HepG2 (cell line): ENCODE results near the gene SCYGR8. TPM values are rescaled to one million over a fixed set of nuclear protein-coding genes. Genes with fewer than 3 reads are reported as not detected.

Source experiments
- GMEB1 ChIP-seq: sonication (generic); formaldehyde crosslinking; IDR thresholded peaks from 2 replicates; pipeline ENCODE4 v1.5.1; 2020; ENCODE audit warnings: missing genetic modification reagents, mild to moderate bottlenecking, borderline replicate concordance
- HMGXB3 ChIP-seq: sonication (generic); formaldehyde crosslinking; IDR thresholded peaks from 2 replicates; pipeline ENCODE4 v1.4.0; 2020; ENCODE audit warnings: missing genetic modification reagents, borderline replicate concordance
- HOXA5 ChIP-seq: sonication (generic); formaldehyde crosslinking; IDR thresholded peaks from 2 replicates; pipeline ENCODE4 v1.4.0; 2020; ENCODE audit warnings: missing genetic modification reagents
- ISL2 ChIP-seq: sonication (generic); formaldehyde crosslinking; IDR thresholded peaks from 2 replicates; pipeline ENCODE4 v1.5.0; 2020; ENCODE audit warnings: missing genetic modification reagents
- MXD4 ChIP-seq: IDR thresholded peaks from 2 replicates; pipeline ENCODE4 v1.6.1; 2016; ENCODE audit warnings: mild to moderate bottlenecking, missing biosample characterization, missing genetic modification reagents
- PPARG ChIP-seq: conservative IDR thresholded peaks from 2 replicates; pipeline ENCODE4 v1.6.1; 2016; ENCODE audit warnings: missing biosample characterization, missing genetic modification reagents
- RAD21 ChIP-seq: fragments of 450-650 bp; formaldehyde crosslinking; IDR thresholded peaks from 2 replicates; pipeline ENCODE4 v1.5.0; 2020; ENCODE audit warnings: mild to moderate bottlenecking
- SALL2 ChIP-seq: sonication (generic); formaldehyde crosslinking; IDR thresholded peaks from 2 replicates; pipeline ENCODE4 v1.8.1; 2023; ENCODE audit warnings: mild to moderate bottlenecking, missing genetic modification reagents, inconsistent platforms
- SMC3 ChIP-seq: IDR thresholded peaks from 2 replicates; pipeline ENCODE4 v1.6.1; 2011; ENCODE audit warnings: low read length, improper control_type of control experiment
- ZBTB21 ChIP-seq: sonication (generic); formaldehyde crosslinking; IDR thresholded peaks from 2 replicates; pipeline ENCODE4 v1.4.0; 2020; ENCODE audit warnings: missing genetic modification reagents
- ZMAT3 ChIP-seq: sonication (generic); formaldehyde crosslinking; conservative IDR thresholded peaks from 2 replicates; pipeline ENCODE4 v1.7.0; 2021; ENCODE audit warnings: missing genetic modification reagents
- ZNF207 ChIP-seq: fragments of 450-650 bp; IDR thresholded peaks from 2 replicates; pipeline ENCODE4 v1.6.1; 2016; ENCODE audit warnings: antibody characterized with exemption, borderline replicate concordance
- ZNF629 ChIP-seq: sonication (generic); formaldehyde crosslinking; conservative IDR thresholded peaks from 2 replicates; pipeline ENCODE4 v1.5.0; 2020; ENCODE audit warnings: missing genetic modification reagents
- polyA plus RNA-seq, 8 experiments: library from polyadenylated mRNA; depleted of rRNA in 3 of 8; stranded (reverse) in 7 of 8; unstranded in 1 of 8; fragments of >200 nt; fragmentation: Illumina TruSeq in 4 of 8; extraction: Trizol in 4 of 8; gene quantifications; 2 replicates each; pipeline versions ENCODE4 v1.2.1 to v1.2.3, GENCODE V29; 2011 to 2016; ENCODE audit warnings: low read depth in 4 of 8, missing spikeins in 1 of 8, mixed read lengths in 1 of 8; ENCODE audit not compliant: insufficient read depth in 1 of 8
- total RNA-seq, 5 experiments: library from RNA; depleted of rRNA; stranded (reverse); fragments of >200 nt; fragmentation: Illumina TruSeq; extraction: Trizol; gene quantifications; 2 replicates each; pipeline ENCODE4 v1.2.3, GENCODE V29; 2016; ENCODE audit warnings: low read depth in 1 of 5
- TF ChIP-seq, protein P1 (sequence below): sonication (generic); formaldehyde crosslinking; IDR thresholded peaks from 2 replicates; pipeline ENCODE4 v1.5.1; 2020; ENCODE audit warnings: missing genetic modification reagents, mild to moderate bottlenecking, borderline replicate concordance
- TF ChIP-seq, protein P2 (sequence below): sonication (generic); formaldehyde crosslinking; IDR thresholded peaks from 2 replicates; pipeline ENCODE4 v1.5.1; 2020; ENCODE audit warnings: mild to moderate bottlenecking, moderate library complexity, missing genetic modification reagents
- TF ChIP-seq, protein P3 (sequence below): sonication (generic); formaldehyde crosslinking; IDR thresholded peaks from 2 replicates; pipeline ENCODE4 v1.5.0; 2020; ENCODE audit warnings: mild to moderate bottlenecking, missing genetic modification reagents

The SCYGR8 gene
- total and polyA plus RNA-seq, 2 of the 13 experiments (the other 11 are each of a cell fraction or from before 2014, with no cell fraction given) = not detected

DNA sequence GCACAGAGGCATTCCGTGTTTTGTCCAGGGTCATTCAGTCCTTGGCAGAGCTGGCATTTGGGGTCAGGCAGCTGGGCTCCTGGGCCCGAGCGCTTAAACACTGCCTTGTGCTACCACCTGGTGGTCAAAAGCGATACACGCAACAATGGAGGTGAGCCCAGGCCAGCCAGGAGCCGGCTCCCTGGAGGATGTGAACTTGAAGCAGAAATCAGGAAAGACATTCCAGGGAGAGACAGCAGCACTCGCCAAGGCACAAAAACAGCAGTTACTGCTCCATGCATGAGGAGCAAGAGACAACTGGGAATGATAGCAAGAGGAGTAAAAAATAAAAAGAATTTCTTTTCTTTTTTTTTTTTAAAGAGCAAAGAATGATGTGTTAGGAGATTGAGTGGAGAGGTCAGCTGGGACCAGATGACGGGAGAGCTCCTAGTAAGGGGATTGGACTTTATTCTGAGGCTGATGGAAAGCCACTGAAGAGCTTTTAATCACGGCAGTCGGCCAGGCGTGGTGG is 20.7 kb downstream of the SCYGR8 start (continued):
- no peak for TF ChIP-seq SALL2
- TF ChIP-seq ZNF207 = no peak
- peak; percentile 98 for TF ChIP-seq RAD21 (CRISPR knock-in tag)
- 0 out of 2 replicates have a peak, but pooled peaks have one; percentile 19 for TF ChIP-seq ZNF629
- TF ChIP-seq ZMAT3 = no peak
- peak; percentile 52; the same call in 1 of the 2 replicates for TF ChIP-seq HOXA5 (CRISPR knock-in tag)
- TF ChIP-seq SMC3 = peak; percentile 97
- TF ChIP-seq, protein P1, sequence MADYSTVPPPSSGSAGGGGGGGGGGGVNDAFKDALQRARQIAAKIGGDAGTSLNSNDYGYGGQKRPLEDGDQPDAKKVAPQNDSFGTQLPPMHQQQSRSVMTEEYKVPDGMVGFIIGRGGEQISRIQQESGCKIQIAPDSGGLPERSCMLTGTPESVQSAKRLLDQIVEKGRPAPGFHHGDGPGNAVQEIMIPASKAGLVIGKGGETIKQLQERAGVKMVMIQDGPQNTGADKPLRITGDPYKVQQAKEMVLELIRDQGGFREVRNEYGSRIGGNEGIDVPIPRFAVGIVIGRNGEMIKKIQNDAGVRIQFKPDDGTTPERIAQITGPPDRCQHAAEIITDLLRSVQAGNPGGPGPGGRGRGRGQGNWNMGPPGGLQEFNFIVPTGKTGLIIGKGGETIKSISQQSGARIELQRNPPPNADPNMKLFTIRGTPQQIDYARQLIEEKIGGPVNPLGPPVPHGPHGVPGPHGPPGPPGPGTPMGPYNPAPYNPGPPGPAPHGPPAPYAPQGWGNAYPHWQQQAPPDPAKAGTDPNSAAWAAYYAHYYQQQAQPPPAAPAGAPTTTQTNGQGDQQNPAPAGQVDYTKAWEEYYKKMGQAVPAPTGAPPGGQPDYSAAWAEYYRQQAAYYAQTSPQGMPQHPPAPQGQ (CRISPR knock-in tag) = no peak
- TF ChIP-seq, protein P2, sequence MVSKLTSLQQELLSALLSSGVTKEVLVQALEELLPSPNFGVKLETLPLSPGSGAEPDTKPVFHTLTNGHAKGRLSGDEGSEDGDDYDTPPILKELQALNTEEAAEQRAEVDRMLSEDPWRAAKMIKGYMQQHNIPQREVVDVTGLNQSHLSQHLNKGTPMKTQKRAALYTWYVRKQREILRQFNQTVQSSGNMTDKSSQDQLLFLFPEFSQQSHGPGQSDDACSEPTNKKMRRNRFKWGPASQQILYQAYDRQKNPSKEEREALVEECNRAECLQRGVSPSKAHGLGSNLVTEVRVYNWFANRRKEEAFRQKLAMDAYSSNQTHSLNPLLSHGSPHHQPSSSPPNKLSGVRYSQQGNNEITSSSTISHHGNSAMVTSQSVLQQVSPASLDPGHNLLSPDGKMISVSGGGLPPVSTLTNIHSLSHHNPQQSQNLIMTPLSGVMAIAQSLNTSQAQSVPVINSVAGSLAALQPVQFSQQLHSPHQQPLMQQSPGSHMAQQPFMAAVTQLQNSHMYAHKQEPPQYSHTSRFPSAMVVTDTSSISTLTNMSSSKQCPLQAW (CRISPR knock-in tag) = no peak
- TF ChIP-seq, protein P3, sequence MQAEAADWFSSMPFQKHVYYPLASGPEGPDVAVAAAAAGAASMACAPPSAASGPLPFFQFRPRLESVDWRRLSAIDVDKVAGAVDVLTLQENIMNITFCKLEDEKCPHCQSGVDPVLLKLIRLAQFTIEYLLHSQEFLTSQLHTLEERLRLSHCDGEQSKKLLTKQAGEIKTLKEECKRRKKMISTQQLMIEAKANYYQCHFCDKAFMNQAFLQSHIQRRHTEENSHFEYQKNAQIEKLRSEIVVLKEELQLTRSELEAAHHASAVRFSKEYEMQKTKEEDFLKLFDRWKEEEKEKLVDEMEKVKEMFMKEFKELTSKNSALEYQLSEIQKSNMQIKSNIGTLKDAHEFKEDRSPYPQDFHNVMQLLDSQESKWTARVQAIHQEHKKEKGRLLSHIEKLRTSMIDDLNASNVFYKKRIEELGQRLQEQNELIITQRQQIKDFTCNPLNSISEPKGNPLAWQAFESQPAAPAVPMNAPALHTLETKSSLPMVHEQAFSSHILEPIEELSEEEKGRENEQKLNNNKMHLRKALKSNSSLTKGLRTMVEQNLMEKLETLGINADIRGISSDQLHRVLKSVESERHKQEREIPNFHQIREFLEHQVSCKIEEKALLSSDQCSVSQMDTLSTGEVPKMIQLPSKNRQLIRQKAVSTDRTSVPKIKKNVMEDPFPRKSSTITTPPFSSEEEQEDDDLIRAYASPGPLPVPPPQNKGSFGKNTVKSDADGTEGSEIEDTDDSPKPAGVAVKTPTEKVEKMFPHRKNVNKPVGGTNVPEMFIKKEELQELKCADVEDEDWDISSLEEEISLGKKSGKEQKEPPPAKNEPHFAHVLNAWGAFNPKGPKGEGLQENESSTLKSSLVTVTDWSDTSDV (CRISPR knock-in tag) = no peak
- peak; percentile 62; the same call in 1 of the 2 replicates for TF ChIP-seq ISL2 (CRISPR knock-in tag)
- TF ChIP-seq GMEB1 (CRISPR knock-in tag) = no peak
- peak; percentile 63; the same call in 1 of the 2 replicates for TF ChIP-seq PPARG
- no peak for TF ChIP-seq MXD4 (CRISPR knock-in tag)
- peak; percentile 34; the same call in 1 of the 2 replicates for TF ChIP-seq HMGXB3 (CRISPR knock-in tag)
- TF ChIP-seq ZBTB21 (CRISPR knock-in tag) = peak; percentile 47; the same call in 1 of the 2 replicates
